ENCODE measurements around the gene RNU2-1.
"Not testable (repeated sequence)": the region's sequence is repeated elsewhere in the genome, so short reads cannot be mapped to it uniquely, and the experiment has no call there.

The RNU2-1 gene

GRCh38 chr17:43233877-43234276 is at the start of gene RNU2-1:
RNU2-1 (minus strand) TSS chr17:43233977.
- not testable (repeated sequence) for DNase-seq

- DNase-seq = not testable (repeated sequence)
Observed at GRCh38 chr17:43272914-43273313, 39.1 kb upstream of the RNU2-1 start.

GRCh38 chr17:43272483-43272882 is 38.7 kb upstream of the RNU2-1 start:
- not testable (repeated sequence) for DNase-seq

- DNase-seq = not testable (repeated sequence)
Observed at GRCh38 chr17:43270552-43271504, 37.1 kb upstream of the RNU2-1 start.

- DNase-seq = not testable (repeated sequence)
Observed at GRCh38 chr17:43246456-43246855, 12.7 kb upstream of the RNU2-1 start.

- not testable (repeated sequence) for DNase-seq
Observed at GRCh38 chr17:43240596-43241352, 7.0 kb upstream of the RNU2-1 start.

- DNase-seq = not testable (repeated sequence)
Observed at GRCh38 chr17:43239597-43239996, 5.8 kb upstream of the RNU2-1 start.

GRCh38 chr17:43233263-43233662 is 514 bp downstream of the RNU2-1 start:
- DNase-seq = not testable (repeated sequence)

- not testable (repeated sequence) for DNase-seq
Observed at GRCh38 chr17:43232021-43232699, 1.6 kb downstream of the RNU2-1 start.

GRCh38 chr17:43231205-43232020 is 2.4 kb downstream of the RNU2-1 start:
- not testable (repeated sequence) for DNase-seq

GRCh38 chr17:43228020-43228782 is 5.6 kb downstream of the RNU2-1 start, which contains the start of gene CCDC200:
CCDC200 (minus strand) TSS chr17:43228623; CDS start chr17:43228554, 69 bp downstream.
- not testable (repeated sequence) for DNase-seq

- no peak for DNase-seq
Observed at GRCh38 chr17:43226393-43226792, 7.4 kb downstream of the RNU2-1 start.

GRCh38 chr17:43224146-43224705 is 9.6 kb downstream of the RNU2-1 start:
- DNase-seq = peak; percentile 17 to 38

GRCh38 chr17:43220511-43221125 is 13.2 kb downstream of the RNU2-1 start:
- DNase-seq = no peak

GRCh38 chr17:43219746-43220380 is 13.9 kb downstream of the RNU2-1 start:
- DNase-seq = no peak

- DNase-seq = no peak
Observed at GRCh38 chr17:43219001-43219400, 14.8 kb downstream of the RNU2-1 start.

GRCh38 chr17:43217614-43218087 is 16.1 kb downstream of the RNU2-1 start:
- no peak for DNase-seq

- DNase-seq = no peak
Observed at GRCh38 chr17:43216762-43217613, 16.8 kb downstream of the RNU2-1 start.

GRCh38 chr17:43216369-43216761 is 17.4 kb downstream of the RNU2-1 start:
- DNase-seq = no peak
